Adrenal gland (tissue), 5 donors: ENCODE results near the gene NBL1.

Experiments
- CTCF ChIP-seq, 6 experiments: fragments of 450-650 bp in 4 of 6; fragments of 200-600 bp in 2 of 6; sonication (generic) in 1 of 6; IDR thresholded peaks; 1 replicate in 5 of 6; 2 replicates in 1 of 6; pipeline versions ENCODE4 v1.5.1 to v1.8.0; 2016 to 2021; ENCODE audit warnings: antibody characterized with exemption in 6 of 6, mild to moderate bottlenecking in 2 of 6, moderate library complexity in 1 of 6
- POLR2A ChIP-seq, 2 donors: fragments of 450-650 bp; IDR thresholded peaks; one replicate each; pipeline ENCODE4 v1.6.1; 2017; ENCODE audit warnings: antibody characterized with exemption in 2 of 2, mild to moderate bottlenecking in 2 of 2, moderate library complexity in 1 of 2
- donor health status: DM: no; HTN: no; CAD: no.

- no peak for TF ChIP-seq CTCF (IDR thresholded peaks at IDR 0.05)
- no peak for TF ChIP-seq POLR2A (IDR thresholded peaks at IDR 0.05)
Observed at GRCh38 chr1:19622204-19622603, 21.9 kb upstream of the NBL1 start.
